ENCODE measurements around the gene ANKRD60.

The ANKRD60 gene

GRCh38 chr20:58184984-58185383 is 43.5 kb downstream of the ANKRD60 start:
- no peak for DNase-seq

- no peak for DNase-seq
Measured at GRCh38 chr20:58184063-58184462, 44.4 kb downstream of the ANKRD60 start.

GRCh38 chr20:58182521-58183140 is 45.8 kb downstream of the ANKRD60 start:
- DNase-seq = no peak

- peak; percentile 73 to 78 for DNase-seq
Measured at GRCh38 chr20:58179432-58180099, 48.9 kb downstream of the ANKRD60 start.

- no peak for DNase-seq
Measured at GRCh38 chr20:58179083-58179431, 49.4 kb downstream of the ANKRD60 start.

- DNase-seq = no peak
Measured at GRCh38 chr20:58177799-58178198, 50.7 kb downstream of the ANKRD60 start.

GRCh38 chr20:58175836-58176235 is 52.6 kb downstream of the ANKRD60 start:
- no peak for DNase-seq

- DNase-seq = no peak
Measured at GRCh38 chr20:58175425-58175824, 53.0 kb downstream of the ANKRD60 start.

GRCh38 chr20:58174708-58175280 is 53.7 kb downstream of the ANKRD60 start:
- no peak for DNase-seq

GRCh38 chr20:58173930-58174707 is 54.3 kb downstream of the ANKRD60 start:
- DNase-seq = no peak

GRCh38 chr20:58173091-58173490 is 55.4 kb downstream of the ANKRD60 start:
- DNase-seq = no peak

GRCh38 chr20:58171796-58172425 is 56.5 kb downstream of the ANKRD60 start:
- DNase-seq = no peak

GRCh38 chr20:58169450-58169849 is 59.0 kb downstream of the ANKRD60 start:
- DNase-seq = no peak

- no peak for DNase-seq
Measured at GRCh38 chr20:58168843-58169242, 59.6 kb downstream of the ANKRD60 start.

GRCh38 chr20:58167759-58168158 is 60.7 kb downstream of the ANKRD60 start:
- DNase-seq = no peak
